RCC 7860 (cell line): Measurements from ENCODE around the gene PIGZ.

Source experiments
- DNase-seq: peaks from one replicate; pipeline ENCODE4 v3.0.0-alpha.2; 2015; ENCODE audit warnings: low spot score
- FAIRE-seq: peaks from 2 replicates; lab custom pipeline; 2012; peaks lifted over from hg19 to GRCh38; lab: Jason Lieb, UNC

The PIGZ gene

GRCh38 chr3:196916995-196917394 is 51.6 kb downstream of the PIGZ start:
- no peak for DNase-seq
- FAIRE-seq = no peak

GRCh38 chr3:196916221-196916620 is 52.4 kb downstream of the PIGZ start:
- DNase-seq (no peak), FAIRE-seq (no peak)

GRCh38 chr3:196915375-196915774 is 53.3 kb downstream of the PIGZ start:
- DNase-seq (no peak), FAIRE-seq (no peak)

GRCh38 chr3:196914866-196915265 is 53.8 kb downstream of the PIGZ start:
- DNase-seq (no peak), FAIRE-seq (no peak)

GRCh38 chr3:196903740-196904139 is 64.9 kb downstream of the PIGZ start:
- DNase-seq = no peak
- FAIRE-seq = no peak

GRCh38 chr3:196902296-196902695 is 66.3 kb downstream of the PIGZ start:
- DNase-seq (no peak), FAIRE-seq (no peak)

- no peak for DNase-seq
- FAIRE-seq = no peak
These were observed 66.9 kb downstream of the PIGZ start for GRCh38 chr3:196901768-196902167.
